UCSD-AML1 (cell line): ENCODE results near the gene FLT1.
A peak's percentile ranks its signal among the peaks of the same experiment; 100 is the strongest.

ENCODE experiments used
- DNase-seq: peaks from one replicate; lab custom pipeline; 2025; ENCODE audit not compliant: unreplicated experiment; lab: John Stamatoyannopoulos, UW

FLT1 gene

GRCh38 chr13:28324181-28324789 is 170.6 kb downstream of the FLT1 start:
- peak; percentile 43 for DNase-seq

DNA sequence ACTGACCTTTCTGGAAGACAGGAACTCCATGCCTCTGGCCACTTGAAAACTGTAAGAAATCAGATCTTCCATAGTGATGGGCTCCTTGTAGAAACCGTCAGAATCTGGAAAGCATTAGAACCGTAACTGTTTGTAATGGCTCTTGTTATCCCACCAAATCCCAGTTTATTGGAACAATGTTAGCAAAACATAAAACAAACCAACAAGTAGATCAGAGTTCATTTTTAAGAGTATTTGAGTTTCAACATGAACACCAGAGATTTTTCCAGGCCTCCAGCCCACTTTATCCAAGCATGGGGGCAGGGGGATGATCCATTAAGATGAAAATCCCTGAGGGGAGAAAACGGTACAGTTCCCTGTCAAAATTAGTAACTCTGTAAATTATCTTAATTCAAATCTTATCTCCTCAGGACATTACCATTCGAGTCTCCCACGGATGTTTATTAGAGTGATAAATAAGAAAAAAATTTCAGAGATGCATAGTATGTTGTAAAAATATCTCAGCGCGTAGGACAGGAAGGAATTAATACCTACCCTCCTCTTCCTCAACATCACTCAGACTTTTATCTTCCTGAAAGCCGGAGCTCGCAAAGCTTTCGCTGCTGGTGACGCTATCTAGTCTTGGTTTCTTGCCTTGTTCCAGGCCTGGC is 172.5 kb downstream of the FLT1 start:
- no peak for DNase-seq

GRCh38 chr13:28321756-28322155 is 173.2 kb downstream of the FLT1 start:
- DNase-seq = no peak

DNA sequence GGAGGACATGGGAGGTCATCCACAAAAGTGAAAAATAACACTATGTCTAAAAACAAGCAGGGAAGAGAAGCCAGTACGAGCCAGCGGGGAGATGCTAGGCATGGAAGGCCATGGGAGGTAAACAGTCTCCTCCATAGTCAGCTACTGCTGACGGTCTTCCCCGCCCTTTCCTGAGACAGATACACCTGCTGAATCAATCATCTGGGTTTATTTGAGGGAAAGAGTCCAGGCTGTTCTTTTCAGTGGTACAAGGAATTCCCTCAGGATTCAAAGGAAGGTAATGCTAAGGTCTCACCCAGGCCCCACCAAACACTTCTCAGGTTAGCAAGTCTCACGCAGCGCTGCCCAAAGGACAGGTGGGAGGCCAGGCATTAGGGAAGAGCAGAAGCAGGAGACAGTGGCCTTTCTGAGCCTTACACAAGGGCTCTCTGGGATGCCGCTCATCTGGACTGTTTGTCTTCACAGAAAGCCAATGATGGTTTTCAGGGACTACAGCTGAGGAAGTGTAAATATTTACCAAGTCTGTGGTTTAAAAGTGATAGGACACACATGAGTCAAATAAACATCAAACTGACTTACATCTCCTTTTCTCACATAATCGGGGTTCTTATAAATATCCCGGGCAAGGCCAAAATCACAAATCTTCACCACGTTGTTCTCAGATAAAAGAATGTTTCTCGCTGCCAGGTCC is 173.9 kb downstream of the FLT1 start:
- no peak for DNase-seq

DNA sequence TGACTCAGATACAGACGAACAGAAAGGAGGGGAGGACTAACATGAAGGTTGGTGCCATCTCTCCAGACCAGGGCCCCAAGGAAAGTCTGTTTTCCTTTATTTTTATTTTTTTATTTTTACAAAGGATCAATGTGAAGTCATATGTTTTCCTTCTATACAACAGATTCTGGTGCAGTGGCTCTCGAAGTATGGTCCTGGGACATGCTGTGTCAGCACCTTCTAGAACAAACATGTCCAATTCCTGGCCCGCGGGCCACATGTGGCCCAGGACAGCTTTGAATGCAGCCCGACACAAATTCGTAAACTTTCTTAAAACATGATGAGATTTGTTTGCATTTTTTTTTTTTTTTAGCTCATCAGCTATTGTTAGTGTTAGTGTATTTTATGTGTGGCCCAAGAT is 174.7 kb downstream of the FLT1 start:
- DNase-seq = no peak

- DNase-seq = no peak
Observed at GRCh38 chr13:28319528-28319927, 175.4 kb downstream of the FLT1 start.

DNA sequence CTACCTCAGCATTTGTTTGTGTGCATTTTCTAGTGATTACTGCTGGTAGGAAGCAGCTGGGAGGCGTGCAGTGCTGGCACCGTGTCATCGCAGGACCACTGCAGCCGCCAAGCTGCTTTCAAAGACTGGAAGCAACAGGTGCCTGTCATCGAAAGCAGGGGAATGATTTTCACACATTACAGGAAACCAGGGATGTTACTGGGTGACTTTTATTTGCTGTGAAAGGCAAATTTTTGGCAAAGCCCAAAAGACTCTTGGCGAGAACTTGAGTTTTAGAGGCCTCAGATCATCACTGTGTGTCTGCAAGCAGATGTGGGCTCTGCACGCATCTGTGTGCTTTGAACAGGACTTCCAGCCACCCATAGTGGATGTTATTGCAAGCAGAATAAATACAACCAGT is 176.4 kb downstream of the FLT1 start:
- DNase-seq = no peak

DNA sequence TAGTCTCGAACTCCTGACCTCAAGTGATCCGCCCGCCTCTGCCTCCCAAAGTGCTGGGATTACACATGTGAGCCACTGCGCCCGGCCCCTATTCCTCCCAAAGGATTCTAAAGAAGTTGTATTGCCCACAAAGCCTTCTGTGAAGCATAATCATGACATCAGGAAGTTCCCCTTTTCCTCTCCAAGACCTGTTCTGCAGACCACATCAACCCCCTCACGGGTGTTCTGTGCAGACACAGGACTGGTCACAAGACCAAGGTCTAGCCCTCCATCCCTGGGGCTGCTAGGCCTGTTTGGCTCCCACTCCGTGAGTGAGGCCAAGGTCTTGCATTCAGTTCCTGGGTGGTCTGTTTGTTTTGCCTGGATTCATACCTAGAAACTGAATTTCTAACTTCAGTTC is 178.1 kb downstream of the FLT1 start:
- no peak for DNase-seq

GRCh38 chr13:28316129-28316528 is 178.8 kb downstream of the FLT1 start:
- no peak for DNase-seq

DNA sequence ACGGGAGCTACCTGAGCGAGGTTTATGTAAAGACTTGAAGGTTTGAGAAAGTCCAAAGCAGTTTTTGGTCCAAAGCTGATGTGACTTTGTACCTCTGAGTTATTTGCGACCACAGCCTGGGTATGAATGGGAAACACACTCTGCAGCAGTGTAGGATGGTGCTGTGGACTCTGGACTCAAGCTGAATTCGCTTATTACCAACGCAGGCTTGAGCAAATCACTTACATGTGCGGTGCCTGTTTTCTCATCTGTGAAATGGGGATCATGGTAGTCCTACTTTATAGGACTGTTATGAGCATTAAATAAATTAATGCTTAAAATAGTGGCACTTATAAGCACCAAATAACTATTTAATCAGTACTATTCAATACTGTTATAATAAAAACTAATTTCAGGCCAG is 180.0 kb downstream of the FLT1 start:
- no peak for DNase-seq

DNA sequence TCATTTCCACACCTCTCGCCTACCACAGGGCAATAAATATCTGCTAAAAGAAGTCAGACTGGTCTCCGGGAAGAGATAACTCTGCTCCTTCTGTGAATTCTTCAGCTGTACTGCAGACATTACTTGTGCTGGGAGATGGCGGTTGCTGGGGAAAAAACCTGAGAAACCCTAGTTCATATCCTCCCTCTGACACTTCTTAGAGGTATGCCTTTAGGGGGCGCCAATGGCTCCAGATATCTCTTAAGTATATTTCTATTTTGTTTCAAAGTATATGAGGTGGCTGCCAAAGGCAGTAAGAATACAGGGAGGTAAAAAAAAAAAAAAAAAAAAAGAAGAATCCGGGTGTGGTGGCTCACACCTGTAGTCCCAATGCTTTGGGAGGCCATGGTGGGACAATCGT is 181.3 kb downstream of the FLT1 start:
- no peak for DNase-seq

- no peak for DNase-seq
Observed at GRCh38 chr13:28306325-28306724, 188.6 kb downstream of the FLT1 start.

- DNase-seq = no peak
Observed at GRCh38 chr13:28301839-28302238, 193.1 kb downstream of the FLT1 start.

DNA sequence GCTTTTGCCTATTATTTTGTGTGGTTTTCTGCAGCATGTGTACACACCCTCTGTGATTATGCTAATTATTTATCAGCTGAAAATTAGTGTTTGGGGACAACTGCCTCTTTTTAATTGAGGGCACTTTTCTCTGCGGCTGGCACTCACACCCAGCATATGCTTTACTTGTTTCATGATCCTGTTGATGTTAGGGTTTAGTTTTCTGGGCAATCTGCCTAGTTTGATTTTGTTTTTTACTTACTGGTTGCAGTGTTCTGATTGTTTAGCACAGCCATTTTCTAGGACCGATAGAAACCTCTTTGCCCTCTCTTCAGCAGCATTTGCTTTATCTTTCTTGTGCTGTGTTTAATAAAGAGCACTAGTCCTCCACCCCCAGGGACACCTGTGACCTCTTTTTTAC is 195.0 kb downstream of the FLT1 start:
- DNase-seq = no peak

- no peak for DNase-seq
Observed at GRCh38 chr13:28297341-28297740, 197.6 kb downstream of the FLT1 start.

- no peak for DNase-seq
Observed at GRCh38 chr13:28286263-28286662, 208.7 kb downstream of the FLT1 start.

- no peak for DNase-seq
Observed at GRCh38 chr13:28283600-28283999, 211.3 kb downstream of the FLT1 start.

- no peak for DNase-seq
Observed at GRCh38 chr13:28282451-28282850, 212.5 kb downstream of the FLT1 start.

DNA sequence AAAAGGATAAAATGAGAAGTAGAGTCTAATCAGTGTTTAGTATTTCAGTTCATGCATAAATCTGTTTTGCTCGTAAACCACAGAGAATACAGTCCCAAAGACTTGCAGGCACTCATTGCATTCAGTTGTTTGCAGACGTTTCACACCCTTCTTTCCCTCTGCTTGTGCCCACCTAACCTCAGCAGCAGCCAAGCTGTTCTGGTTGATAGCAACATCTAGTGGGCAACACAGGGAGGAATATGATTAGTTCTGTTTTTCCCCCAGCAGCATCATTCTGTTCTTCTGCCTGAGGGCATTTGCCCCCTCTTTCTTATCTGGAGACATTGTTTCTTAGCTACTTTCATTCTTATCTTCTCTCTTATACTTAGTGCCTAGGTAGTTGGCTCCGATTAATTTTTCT is 221.0 kb downstream of the FLT1 start:
- DNase-seq = no peak

DNA sequence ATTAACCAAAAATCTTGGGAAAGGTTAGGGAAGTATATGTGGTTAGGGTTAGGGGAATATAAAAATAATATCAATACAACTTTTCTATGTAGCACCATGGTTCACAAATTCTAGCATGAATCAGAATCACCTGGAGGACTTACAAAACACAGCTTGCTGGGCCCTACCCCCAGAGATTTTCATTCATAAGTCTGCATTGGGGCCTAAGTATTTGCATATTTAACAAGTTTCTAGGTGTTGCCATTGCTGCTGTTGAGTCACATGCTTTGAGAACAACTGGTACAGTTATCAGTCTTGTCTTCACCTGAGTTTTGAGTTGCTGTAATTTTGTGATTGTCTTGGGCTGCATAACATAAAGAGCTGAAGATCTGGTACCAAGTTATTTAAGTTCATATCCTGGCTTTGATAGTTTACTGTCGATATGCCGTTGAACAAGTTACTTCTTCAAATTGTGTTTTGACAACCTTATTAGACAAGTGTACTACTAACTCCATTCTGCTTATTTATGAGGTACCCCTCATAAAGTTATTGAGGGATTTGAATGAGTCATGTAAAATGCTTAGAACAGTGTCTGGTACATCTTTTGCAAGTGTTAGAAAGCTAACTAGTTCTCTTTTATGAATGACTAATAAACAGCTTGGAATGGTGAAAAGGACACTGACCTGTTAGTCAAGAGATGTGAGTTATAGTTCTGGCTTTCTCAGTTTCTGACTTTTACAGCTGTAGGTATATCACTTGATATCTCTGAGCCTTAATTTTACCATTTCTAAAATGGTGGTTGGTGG is 223.7 kb downstream of the FLT1 start:
- DNase-seq = no peak

DNA sequence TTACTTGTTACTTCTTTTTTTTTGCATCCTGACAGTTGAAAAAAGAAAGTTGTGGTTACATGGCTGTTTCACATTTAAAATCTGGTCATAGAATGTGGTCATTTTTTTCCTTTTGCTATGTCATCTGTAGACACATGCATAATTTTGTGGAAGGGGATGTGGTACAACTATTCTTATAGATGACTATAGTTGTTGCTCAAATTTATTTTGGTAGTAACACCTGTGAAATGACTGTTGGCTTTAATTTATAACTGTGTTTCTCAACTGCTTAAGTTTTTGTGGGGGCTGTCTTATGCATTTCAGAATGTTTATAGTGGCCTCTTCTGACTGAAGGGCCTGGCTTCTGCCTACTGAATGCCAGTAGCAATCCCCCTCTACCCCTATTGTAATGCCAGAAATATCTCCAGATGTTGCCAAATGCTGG is 226.1 kb downstream of the FLT1 start:
- no peak for DNase-seq

- DNase-seq = no peak
Observed at GRCh38 chr13:28267497-28267896, 227.4 kb downstream of the FLT1 start.
